NK-92 (cell line): Measurements from ENCODE around the gene ASXL1.
"Not testable (repeated sequence)": the region's sequence is repeated elsewhere in the genome, so short reads cannot be mapped to it uniquely, and the experiment has no call there.

Experiments
- DNase-seq: peaks from one replicate; lab custom pipeline; 2025; ENCODE audit not compliant: unreplicated experiment; lab: John Stamatoyannopoulos, UW

Gene ASXL1

DNA sequence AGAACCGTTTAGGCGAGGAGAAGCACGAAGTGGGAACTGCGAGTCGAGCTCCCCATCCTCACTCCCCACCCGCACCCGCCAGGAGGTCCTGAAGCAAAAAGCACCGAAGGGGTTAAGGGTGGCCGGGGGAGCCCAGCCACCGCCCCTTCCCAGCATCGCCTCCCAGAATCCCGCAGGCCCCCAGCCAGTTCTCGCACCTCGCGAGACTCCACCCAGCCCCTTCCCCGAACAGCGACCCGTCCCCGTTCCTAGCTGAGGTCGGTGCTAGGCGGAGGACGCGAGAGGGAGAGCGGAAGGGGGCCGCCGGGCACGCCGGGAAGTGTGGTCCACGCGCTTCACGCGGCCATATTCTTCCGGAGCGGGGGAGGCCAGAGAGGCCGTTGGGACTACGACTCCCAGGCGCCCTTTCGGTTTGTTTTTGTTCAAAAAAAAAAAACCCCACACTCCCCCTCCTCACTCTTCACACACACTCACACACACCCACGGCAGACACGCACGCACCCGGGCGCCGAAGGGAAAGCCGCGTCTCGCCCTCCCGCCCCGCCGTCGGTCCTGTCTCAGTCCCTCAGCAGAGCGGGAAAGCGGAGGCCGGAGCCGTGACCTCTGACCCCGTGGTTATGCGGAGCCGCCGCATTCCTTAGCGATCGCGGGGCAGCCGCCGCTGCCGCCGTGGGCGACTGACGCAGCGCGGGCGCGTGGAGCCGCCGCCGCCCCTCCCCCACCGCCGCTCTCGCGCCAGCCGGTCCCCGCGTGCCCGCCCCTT lies at the start of gene ASXL1:
Gene ASXL1, plus strand, starts transcription at position 463 of the 763 bp plus-strand sequence. CDS start 445 bp downstream, outside the sequence.
- DNase-seq: peak; percentile 70

DNA sequence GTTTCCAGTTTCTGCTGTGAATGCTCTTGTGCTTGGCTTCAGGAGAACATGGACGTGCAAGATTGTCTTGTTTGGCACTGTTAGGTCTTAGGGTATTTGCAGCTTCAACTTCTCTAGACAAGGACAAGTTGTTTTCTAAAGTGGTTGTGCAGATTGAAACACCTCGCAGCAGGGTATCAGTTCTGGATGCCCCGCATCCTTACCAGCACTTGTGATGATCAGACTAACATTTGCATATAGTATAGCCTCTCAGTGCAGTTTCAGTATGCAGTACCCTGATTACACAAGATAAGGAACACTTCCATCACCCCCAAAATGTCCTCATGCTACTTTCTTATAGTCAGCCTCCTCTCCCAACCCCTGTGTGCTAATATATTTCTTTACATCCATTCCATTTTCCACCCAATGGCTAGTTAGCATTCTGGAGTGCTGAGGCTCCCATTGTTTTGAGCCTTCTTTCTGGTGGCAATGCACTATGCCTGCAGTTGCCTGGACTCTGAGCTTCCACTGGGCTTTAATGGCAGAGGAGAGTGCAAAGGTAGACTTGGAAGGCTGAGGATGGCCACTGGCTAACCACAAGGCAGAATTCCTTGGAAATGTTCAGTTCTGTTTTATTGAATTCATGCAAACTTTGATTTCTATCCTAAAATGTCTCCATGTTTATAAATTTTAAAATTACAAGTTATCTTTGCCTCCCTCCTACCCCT lies 45.3 kb upstream of the ASXL1 start:
- DNase-seq: no peak

DNA sequence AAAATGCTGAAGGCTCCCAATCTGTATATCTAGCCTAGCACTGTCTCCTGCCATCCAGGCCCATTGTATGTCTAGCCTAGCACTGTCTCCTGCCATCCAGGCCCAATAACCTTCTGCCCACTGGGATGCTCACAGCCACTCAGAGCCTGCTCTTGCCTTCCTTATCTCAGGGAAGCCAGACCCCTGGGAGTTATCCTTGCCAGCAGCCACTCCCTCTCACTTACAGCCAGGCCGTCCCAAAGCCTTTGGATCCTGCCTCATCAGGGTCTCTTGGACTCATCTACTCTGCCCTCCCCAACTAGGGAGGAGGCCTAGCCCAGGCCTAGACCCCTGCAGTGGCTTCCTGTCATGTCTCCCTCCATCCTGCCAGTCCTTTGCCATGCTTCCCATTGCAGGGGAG lies 43.4 kb upstream of the ASXL1 start:
- DNase-seq: no peak

DNA sequence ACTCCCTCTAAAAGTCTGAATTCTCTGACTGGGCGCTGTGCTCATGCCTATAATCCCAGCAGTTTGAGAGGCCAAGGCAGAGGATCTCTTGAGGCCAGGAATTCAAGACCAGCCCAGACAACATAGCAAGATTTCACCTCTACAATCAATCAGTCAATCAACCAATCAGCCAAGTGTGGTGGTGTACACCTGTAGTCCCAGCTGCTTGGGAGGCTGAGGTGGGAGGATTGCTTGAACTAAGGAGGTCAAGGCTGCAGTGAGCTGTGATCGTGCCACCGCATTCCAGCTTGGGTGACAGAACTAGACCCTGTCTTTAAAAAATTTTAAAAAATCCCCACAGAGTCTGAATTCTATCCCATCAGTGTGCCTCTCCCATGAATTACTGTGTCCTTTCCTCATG lies 42.7 kb upstream of the ASXL1 start:
- DNase-seq: no peak

DNA sequence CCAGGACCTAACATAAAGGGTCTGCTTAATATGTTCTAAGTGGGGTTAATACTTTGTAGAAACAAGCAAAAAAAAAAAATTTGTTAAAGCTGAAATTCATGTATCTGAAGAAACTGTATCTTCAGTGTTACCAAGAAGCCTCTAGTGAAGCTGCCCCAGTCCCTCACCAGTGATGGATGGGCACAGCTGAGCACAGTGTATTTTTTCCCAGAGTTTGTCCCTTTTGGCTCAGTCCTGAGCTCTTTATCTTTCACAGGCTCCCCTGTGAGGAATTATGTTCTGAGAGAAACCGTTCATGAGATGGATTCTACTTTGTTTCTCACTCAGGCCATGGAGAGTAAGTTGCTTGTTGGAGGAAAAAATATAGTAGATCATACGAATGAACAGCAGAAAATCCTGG lies 42.2 kb upstream of the ASXL1 start:
- DNase-seq: no peak

DNA sequence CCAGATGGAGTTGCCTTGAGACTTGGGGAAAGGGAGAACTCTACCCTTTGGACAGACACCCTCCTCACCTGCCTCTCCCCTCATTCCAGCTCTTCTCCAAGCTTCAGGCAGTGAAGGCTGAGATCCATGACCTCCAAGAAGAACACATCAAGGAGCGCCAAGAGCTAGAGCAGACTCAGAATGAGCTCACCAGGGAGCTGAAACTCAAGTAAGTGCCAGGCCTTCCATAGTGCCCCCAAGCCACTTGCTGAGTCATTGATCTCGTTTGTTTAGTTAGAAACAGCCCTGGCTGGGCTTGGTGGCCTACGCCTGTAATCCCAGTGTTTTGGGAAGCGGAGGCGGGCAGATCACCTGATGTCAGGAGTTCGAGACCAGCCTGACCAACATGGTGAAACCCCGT lies 41.5 kb upstream of the ASXL1 start:
- DNase-seq: no peak

DNA sequence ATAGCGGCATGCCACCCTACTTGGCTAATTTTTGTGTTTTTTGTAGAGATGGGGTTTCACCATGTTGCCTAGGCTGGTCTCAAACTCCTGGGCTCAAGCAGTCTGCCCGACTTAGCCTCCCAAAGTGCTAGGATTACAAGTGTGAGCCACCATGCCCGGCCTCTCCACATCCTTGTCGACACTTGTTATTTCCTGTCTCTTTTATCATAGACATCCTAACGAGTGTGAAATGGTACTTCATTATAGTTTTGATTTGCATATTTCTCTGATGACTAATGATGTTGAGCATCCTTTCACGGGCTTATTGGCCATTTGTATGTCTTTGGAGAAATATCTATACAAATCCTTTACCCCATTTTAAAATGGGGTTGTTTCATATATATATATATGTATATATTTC lies 39.0 kb upstream of the ASXL1 start:
- no peak for DNase-seq

DNA sequence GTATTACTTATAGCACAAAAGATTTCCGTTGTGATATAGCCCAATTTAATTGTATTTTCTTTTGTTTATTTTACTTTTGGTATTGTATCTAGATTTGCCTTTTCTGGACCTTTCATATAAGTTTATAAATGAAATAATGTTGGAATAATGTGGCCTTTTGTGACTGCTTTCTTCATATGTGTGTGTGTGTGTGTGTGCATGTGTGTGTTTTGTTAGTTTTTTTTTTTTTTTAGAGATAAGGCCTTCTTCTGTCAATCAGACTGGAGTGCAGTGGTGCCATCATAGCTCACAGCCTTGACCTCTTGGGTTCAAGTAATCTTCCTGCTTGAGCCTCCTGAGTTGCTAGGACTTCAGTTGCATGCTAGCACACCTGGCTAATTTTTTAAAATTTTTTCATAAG lies 37.8 kb upstream of the ASXL1 start:
- DNase-seq: no peak

DNA sequence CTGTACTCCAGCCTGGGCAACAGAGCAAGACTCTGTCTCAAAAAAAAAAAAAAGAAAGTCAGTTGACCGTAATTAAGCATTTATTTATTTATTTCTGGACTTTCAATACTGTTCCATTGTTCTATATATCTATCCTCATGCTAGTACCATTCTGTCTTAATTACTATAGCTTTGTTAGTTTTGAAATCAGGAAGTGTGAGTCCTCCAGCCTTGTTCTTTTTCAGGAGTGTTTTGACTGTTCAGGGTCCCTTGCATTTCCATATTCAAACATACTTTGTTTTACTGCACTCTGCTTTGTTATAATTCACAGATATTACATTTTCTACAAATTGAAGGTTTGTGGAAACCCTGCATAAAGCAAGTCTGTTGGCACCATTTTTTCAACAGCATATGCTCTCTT lies 36.7 kb upstream of the ASXL1 start:
- no peak for DNase-seq

DNA sequence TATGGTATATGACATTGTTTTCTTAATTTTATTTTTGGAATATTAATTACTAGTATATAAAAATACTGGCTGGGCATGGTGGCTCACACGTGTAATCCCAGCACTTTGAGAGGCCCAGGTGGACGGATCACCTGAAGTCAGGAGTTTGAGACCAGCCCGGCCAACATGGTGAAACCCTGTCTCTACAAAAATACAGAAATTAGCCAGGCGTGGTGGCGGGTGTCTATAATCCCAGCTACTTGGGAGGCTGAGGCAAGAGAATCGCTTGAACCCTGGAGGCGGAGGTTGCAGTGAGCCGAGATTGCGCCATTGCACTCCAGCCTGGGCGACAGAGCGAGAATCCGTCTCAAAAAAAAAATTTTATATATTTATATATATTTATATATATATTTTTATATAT lies 35.9 kb upstream of the ASXL1 start:
- not testable (repeated sequence) for DNase-seq

DNA sequence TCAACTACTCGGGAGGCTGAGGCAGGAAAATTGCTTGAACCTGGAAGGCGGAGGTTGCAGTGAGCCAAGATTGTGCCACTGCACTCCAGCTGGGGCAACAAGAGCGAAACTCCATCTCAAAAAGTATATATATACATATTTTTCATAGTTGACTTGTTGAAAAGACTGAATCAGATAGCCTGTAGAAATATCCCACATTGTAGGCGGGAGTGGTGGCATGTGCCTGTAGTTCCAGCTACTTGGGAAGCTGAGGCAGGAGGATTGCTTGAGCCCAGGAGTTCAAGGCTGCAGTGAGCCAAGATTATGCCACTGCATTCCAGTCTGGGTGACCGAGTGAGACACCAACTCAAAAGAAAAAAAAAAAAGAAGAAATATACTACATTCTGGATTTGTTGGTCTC lies 34.4 kb upstream of the ASXL1 start:
- not testable (repeated sequence) for DNase-seq

DNA sequence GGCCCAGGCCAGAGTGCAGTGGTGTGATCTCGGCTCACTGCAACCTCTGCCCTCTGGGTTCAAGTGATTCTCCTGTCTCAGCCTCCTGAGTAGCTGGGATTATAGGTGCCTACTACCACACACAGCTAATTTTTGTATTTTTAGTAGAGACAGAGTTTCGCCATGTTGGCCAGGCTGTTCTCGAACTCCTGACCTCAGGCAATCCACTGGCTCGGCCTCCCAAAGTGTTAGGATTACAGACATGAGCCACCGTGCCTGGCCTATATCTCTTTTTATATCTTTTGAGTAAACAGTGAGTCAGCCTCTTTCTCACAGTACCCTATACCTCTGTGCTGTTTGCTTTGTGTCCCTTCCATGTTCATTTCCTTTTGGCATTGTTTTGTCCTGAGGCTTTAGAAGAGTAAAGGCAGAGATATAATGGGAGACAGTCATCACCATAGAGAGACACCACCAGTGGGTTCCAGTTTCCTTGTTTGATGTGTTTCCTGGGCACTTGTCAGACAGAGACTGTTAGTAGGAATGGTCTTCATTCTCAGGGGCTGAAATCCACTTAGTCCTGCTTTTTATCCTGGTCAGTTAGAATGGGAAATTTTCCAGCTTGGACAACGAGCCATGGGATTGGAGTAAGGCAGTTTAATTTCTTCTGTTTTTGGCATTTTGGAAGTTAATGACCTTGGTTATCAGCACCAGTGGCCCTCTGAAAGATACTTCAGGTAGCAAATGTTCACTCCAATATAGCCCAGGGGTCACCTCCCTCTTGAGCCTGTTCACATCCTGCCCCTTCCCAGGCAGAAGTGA lies 32.2 kb upstream of the ASXL1 start:
- no peak for DNase-seq

DNA sequence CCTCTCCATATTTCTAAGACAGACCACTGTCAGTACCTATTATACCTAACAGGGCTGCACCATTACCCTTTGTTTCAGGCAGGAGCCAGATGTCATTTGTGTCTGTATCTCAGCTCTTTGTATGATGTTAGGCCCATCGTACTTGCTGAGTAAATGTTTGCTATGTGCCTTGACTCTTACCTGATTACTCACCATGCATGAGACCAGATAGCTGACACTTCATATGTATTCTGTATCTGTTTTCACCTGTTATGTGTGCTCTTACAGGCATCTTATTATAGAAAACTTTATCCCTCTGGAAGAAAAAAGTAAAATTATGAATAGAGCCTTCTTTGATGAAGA lies 31.7 kb upstream of the ASXL1 start:
- DNase-seq: no peak

DNA sequence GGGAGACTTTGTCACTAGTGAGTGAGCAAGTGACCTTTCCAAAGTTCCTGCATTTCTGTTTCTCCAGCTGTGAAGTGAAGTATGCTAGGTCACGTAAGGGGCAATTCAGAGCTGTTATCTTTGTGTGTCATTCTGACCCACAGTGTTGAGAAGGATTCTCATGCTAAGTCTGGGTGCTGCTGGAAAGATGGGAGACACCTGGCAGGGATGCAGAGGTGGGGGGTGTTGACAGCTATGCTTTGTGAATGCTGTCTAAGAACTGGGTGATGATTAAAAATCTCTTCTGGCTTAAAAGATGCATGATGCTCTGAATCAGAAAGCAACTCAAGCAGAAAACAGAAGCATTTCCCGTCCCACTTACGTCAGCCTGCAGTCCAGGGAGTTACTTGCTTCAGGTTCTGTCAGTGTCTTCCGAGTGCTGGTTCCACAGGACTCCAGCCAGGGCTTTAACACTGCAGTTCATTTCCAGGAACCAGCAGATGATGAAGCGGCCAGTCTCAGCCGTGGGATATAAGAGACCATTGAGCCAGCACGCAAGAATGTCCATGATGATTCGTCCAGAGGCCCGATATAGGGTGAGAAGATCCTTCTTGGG lies 30.9 kb upstream of the ASXL1 start:
- DNase-seq: no peak

DNA sequence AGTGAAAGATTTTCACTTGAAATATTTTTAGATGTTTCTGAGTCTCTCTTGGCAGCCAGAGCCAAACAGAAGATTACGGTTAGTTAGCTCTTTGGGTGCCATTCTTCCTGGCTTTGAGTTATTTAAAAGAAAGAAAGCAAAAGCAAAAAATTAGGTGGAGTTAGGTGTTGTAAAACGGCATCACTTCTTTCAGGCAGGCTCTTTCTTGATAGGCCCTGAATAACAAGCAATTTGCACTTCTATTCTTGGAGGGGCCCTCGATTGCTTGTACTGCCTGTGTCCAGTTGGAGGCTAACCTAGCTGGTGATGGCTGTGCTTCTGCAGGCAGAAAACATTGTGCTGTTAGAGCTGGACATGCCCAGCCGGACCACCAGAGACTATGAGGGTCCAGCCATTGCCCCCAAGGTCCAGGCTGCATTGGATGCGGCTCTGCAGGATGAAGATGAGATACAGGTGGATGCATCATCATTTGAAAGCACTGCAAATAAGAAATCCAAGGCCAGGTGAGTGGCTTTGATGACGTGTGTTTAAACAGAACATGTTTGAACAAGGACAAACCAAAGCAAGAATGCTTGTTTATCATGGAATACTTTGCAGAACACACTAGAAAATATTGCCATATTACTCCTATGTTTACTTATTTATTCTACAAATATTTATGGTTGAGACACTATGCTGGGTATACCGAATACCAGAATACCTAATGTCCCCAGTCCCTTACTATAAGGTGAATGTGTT lies 28.1 kb upstream of the ASXL1 start:
- no peak for DNase-seq

DNA sequence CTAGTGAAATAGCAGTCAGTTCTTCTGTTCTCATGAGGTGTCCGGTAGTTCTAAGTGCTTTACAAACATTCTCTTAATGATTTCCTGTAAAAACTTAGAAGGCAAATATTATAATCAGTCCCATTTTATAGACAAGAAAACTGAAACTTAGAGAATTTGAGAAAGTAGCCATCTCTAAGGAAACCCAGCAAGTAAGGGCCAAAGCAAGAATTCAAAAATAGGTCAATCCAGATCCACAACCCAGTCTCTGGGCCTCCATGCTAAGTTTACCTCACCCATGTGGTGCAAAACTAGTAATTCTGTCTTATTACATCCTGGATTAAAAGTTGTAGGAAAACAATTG lies 27.6 kb upstream of the ASXL1 start:
- no peak for DNase-seq

DNA sequence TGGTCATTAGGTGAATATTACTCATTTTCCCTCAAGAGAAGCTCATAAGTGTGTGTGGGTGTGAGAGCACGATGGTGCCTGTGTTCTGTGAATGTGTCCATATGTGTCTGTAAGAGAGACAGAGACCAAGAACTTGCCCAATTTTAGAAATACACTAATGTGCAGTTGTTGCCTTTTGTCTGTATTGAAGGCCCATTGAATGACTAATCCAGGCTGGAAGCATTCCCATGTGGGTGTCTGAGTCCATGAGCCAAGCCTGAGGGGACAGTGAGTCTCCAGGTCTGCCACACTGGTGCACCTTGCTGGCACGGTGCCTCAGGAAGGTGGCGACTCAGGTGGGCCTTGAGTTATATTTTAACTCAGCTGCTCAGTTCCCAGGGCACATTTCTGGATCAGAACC lies 25.5 kb upstream of the ASXL1 start:
- DNase-seq: no peak

DNA sequence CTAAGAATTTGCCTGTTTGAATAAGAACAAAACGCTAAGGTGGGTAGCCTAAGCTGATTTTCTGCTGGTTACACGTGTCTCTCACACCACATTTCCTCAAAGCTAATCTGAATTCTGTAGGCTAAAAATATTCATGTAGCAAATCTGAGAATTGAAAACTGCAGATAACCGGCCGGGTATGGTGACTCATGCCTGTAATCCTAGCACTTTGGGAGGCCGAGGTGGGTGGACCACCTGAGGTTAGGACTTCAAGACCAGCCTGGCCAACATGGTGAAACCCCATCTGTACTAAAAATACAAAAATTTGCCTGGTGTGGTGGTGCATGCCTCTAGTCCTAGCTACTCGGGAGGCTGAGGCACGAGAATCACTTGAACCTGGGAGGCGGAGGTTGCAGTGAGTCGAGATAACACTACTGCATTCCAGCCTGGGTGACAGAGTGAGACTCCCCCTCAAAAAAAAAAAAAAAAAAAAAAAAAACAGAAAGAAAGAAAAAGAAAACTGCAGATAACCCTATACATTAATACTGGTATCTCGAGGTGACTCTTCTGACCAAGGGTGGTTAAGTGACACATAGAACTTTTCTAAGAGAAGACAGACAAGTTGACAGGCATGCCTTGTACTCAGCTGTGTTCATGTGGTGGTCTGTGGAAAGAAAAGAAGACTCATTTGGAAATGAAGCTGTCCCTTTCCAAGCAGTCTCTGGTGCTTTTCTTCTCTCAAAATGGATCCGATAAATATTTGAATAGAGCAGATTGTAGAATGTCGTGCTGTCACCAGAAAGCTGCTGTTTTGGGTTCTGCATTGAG lies 24.7 kb upstream of the ASXL1 start:
- DNase-seq: no peak

DNA sequence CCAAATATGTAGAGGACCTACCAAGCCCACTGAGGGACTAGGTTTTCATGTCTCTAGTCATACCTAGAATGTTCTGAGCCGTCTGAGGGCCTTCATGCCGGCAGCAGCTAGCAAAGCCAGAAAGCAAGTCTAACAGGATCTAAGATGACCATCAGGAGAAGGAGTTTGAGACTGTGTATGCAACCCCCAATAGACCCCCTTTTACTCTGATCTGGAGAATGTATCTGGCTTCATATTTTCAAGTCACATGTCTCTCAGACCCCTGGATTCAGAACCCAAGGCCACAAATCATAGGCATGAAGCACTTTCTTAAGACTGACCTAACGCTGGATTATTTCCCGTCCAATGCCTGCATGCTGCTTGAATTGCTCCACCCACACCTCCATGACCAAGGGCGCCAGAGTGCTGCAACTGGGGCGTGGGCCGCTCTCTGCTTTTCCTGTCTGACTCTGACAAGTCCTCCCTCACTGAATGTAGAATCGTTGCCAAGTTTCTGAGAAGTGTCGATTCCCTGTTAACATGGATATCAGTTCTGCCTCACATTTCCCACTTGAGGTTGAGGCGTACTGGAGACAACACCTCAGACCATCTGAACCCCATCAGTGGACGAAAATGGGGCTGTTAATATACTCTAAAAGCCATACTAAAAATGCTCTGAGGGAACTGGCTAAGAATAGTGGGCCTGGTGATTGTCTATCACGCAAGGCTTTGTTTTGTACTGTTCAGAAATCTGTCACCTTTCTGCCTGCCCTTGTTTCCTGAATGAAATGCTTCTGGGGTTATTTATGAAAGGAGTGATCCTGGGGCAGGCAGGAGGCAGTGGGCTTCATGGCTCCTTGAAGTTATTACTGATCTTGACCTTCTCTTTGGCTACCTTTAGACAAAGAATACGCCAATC lies 23.9 kb upstream of the ASXL1 start:
- no peak for DNase-seq
